Subcutaneous adipose tissue (tissue), 4 donors: ENCODE results near the gene ERC2. TPM values are rescaled to one million over a fixed set of nuclear protein-coding genes. Genes with fewer than 3 reads are reported as not detected.

ENCODE experiments used
- CTCF ChIP-seq: fragments of 450-650 bp; IDR thresholded peaks from one replicate; pipeline ENCODE4 v1.5.1; 2016; ENCODE audit warnings: low read depth, mild to moderate bottlenecking, control low read depth, antibody characterized with exemption, moderate library complexity
- total RNA-seq, 4 donors: library from RNA; depleted of rRNA; stranded (reverse); fragments of >200 nt; gene quantifications; one replicate each; pipeline ENCODE4 v1.1.0, GENCODE V29; 2016

Gene ERC2
- total RNA-seq, 4 donors from 2014 or later, result 1.1 TPM; not detected in 3

DNA sequence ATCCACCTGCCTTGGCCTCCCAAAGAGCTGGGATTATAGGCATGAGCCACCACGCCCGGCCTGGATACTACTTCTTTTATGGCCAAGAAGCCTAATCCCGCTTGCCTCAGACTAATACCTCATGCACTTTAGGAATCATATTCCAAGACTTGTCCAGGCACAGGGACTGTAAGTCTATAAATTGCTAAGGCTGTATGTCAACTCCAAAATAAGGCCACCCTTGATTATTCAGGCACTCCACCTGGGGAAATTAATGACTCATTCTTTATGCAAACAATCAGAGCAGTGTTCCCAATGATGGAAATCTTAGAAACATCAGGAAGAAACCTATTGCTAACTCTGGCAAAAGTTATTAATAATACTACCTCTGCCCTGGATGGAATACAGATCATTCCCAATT is 98.4 kb downstream of the ERC2 start:
- TF ChIP-seq CTCF, result no peak

DNA sequence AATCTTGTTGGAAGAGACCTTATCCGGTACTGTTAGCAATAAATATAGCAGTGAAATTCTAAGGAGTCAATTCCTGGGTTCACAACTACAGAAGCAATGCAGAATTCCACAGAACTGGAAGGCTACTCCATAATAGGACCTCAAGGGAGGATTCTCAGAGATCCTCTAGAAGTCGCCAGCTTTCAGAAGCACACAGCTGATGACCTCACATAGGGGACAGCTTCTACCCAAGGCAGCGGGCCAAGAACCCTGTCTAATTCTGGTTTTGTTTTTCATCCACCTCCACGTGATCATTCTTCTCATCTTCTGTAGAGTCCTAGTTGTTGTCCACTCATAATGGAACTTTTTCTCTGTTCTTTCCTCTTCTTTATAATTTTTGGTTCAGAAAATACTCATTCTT is 99.4 kb downstream of the ERC2 start:
- no peak for TF ChIP-seq CTCF

DNA sequence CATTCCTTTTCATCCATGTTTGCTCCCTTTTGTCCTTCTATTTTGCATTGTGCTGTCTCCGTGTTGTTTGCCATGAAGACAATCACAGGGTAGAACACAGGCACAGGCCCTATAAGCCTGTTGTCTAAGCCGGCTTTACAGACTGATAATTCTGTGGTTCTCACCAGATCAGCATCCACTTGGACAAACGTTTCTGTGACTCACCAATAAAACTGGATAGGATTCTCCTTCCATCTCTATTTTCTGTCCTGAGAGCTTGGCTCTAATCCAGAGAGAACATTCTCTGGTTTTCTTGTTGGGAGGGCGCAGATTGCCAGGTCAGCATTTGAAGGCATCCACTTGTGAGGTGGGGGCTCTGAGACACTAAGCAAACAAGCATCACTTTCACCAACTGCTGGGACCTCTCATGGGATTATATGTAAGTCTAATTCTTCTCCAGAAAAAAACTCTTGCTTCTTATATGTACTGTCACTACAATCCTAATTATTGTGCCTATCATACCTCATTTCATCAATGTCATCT is 101.6 kb downstream of the ERC2 start:
- TF ChIP-seq CTCF, result no peak

GRCh38 chr3:56365905-56366640 is 102.2 kb downstream of the ERC2 start:
- no peak for TF ChIP-seq CTCF

- TF ChIP-seq CTCF, result no peak
These were observed 103.6 kb downstream of the ERC2 start for GRCh38 chr3:56364665-56365064.

- TF ChIP-seq CTCF, result no peak
These were observed 104.5 kb downstream of the ERC2 start for GRCh38 chr3:56363720-56364119.

DNA sequence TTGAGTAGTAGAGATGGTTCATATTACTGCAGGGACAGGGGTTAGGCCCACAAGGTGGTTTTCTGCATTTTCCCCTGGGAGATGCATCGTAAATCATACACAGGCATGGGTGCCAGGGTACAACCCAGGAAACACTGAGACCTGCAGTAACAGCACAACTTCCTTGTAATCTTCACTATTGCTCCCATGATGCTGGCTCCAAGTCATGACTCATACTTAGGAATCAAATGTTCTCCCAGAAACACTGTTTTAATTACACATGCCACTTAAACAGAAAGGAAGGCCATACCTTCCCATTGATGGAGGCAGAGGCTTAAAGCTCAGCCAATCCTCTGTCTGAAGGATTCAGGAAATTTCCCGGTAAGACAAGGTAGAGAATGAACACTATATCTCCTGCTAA is 106.5 kb downstream of the ERC2 start:
- TF ChIP-seq CTCF, result no peak
